Urothelium cell line (cell line): ENCODE measurements around the gene RAB40A.
"Not testable (repeated sequence)": the region's sequence is repeated elsewhere in the genome, so short reads cannot be mapped to it uniquely, and the experiment has no call there.

Experiments used
- DNase-seq: peaks from one replicate; pipeline ENCODE4 v3.0.0; 2011; ENCODE audit warnings: low spot score, mixed read lengths
- FAIRE-seq: peaks from 2 replicates; lab custom pipeline; 2011; peaks lifted over from hg19 to GRCh38; lab: Jason Lieb, UNC

The RAB40A gene

DNA sequence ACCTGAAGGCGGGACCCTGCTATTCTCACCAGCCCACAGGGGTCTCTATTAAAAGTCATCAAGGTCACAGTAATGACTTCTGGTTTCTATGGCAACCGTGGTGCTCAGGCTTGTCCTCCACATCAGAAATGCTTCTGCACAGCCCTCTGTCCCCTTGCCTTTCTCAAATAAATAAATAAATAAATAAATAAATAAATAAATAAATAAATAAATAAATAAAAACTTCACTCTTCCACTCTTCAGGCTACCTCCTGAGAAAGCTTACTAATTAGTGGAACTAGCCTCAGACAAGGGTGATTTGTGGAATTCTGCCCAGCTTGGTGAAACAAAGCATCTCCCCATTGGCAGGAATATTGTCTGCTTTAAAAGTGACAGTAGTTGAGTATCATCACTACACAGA is 5.5 kb upstream of the RAB40A start:
- DNase-seq (no peak), FAIRE-seq (no peak)

GRCh38 chrX:103523605-103524004 is 4.3 kb upstream of the RAB40A start:
- DNase-seq: no peak
- FAIRE-seq: no peak

DNA sequence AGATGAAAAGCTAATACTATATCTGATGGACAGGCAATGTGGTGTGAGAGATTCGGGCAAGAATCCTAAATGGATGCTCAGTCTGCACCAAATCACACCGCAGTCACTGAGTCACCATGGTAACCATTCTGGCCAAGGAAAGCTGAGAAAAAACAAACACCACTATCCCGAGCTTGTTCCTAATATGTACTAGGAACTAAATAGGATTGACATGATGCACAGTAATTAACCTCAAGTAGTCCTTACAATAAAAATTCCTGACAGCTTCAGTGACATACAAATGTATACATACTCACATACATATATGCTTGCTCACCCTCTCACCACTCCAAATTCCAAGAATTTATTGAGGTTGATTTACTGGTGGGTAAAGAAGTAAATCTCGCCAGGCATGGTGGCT is 1.1 kb upstream of the RAB40A start:
- no peak for DNase-seq

DNA sequence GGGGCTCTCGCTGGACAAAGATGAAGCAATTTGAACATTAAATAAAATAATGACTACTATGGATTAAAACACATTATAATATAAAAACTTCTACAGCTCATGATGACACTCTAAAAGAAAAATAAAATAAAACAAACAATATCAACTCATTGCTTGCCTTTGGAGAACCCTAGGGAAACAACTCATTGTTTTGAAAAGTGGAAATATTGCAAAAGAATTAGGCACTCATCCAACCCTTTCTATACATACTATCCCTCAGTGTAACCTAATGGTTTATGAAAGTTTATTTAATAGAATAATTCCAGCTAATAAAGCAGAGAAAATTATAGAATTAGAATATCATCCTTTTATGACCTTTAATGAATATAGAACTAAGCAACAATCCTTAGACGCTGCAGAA is 718 bp downstream of the RAB40A start:
- no peak for FAIRE-seq
- no peak for DNase-seq

More for the DNA sequence above, 1.1 kb upstream of the RAB40A start:
- no peak for FAIRE-seq

DNA sequence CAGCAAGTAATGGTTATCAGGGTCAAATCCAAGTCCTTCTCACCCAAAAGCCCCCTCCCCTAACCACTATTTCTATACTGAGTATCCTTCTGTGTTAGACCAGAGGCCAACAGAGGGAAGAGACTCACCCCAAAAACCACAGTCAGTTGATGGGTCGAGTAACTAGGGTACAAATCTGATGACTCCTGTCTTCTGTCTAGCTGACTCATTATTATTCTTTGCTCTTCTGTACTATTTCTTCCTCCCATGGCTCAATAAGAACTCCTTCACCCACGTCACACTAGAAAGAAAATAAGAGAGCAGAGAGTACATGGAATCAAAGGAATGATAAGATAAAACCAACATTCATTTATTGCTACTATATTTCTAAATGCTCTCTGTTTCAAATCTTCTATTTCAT is 2.0 kb downstream of the RAB40A start:
- no peak for FAIRE-seq

GRCh38 chrX:103513476-103514108 is 5.7 kb downstream of the RAB40A start:
- FAIRE-seq (no peak), DNase-seq (no peak)

More for the DNA sequence above, 2.0 kb downstream of the RAB40A start:
- no peak for DNase-seq

- DNase-seq (no peak), FAIRE-seq (no peak)
Measured at GRCh38 chrX:103513067-103513466, 6.2 kb downstream of the RAB40A start.

DNA sequence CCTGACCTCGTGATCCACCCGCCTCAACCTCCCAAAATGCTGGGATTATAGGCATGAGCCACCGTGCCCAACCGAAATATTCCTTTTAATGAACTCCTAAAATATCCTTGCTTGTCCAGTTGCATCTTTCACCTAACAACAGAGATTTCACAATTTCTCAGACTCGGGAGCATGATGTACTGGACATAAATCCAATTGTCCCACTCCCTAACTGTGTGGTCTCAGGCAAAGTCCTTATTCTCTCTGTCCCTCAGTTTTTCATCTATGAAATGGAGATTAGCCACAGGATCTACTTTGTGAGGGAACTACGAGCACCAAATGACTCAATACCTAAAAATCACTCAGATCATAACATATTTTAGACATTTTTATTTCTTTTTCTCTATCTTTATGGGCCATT is 9.3 kb downstream of the RAB40A start:
- DNase-seq (no peak), FAIRE-seq (no peak)

DNA sequence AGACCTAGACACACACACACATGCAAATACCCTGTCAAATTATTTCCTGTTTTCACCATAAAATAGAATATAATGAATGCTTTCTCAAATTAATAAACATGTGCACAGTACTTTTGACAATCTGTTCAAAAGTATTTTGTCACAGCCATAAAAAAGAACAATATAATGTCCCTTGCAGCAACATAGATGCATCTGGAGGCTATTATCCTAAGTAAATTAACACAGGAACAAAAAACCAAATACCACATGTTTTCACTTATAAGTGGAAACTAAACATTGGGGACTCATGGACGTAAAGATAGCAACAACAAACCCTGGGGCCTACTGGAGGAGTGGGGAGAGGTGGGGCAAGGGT is 15.5 kb downstream of the RAB40A start:
- no peak for FAIRE-seq
- no peak for DNase-seq

DNA sequence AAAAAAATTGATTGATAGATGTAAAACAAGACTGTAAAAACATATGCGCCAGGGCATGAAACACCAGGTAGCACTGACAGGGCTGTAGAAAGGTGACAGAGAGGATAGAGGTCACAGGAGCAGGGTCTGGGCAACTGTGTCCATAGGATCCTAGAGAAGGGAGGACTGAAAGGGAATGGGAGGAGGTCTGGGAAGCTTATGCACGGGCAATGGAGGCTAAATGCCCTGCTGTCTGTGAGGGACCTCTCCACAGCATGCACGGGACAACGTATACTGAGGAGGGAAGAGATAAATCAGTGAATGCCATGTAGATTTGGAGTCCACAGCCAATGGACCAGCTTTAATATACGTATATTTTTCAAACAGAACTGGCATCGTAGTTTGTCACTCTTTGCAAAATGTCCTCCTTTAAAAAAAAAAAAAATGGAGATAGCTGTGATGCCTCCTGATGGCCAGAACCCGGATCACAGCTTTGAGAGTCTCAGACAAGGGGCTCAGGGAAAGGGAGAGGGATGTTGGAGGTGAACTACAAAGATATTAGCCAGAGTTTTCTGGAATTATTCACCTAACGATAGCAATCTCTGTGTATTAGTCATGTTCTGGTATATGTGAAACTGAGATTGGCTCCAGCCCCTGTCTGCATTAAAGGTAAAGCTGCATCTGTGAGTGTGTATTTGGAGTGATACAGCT is 16.0 kb downstream of the RAB40A start:
- DNase-seq (no peak), FAIRE-seq (no peak)

DNA sequence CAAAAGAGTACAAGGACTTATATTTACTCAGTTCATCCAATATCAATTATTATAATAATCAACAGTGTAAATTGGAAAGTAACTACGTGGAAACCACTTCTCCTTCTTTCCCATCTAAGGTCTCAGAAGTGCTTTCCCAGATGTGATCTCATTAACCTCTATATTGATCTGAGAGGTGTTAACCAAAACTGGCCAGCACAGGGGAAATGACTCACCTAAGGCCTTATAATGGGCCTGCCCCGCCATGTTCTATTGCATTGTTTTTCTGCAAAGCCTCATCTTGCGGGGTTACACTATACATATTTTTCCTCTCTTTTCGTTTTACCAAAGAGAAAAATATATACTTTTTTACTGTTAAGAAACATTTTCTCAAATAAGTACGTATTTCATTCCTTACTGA is 20.5 kb downstream of the RAB40A start:
- DNase-seq (no peak), FAIRE-seq (no peak)

- no peak for DNase-seq
- no peak for FAIRE-seq
Measured at GRCh38 chrX:103495786-103496185, 23.5 kb downstream of the RAB40A start.

DNA sequence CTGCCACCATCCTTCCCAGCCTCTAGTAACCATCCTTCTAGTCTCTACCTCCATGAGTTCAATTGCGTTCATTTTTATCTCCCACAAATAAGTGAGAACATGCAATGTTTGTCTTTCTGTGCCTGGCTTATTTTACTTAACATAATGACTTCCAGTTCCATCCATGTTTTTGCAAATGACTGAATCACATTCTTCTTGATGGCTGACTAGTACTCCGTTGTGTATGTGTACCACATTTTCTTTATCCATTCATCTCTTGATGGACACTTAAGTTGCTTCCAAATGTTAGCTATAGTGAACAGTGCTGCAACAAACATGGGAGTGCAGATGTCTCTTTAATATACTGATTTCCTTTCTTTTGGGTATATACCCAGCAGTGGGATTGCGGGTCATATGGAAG is 25.7 kb downstream of the RAB40A start:
- FAIRE-seq, DNase-seq: not testable (repeated sequence)

GRCh38 chrX:103489733-103490132 is 29.6 kb downstream of the RAB40A start:
- peak; percentile 2 for DNase-seq
- not testable (repeated sequence) for FAIRE-seq

GRCh38 chrX:103488794-103489193 is 30.5 kb downstream of the RAB40A start:
- FAIRE-seq: no peak
- no peak for DNase-seq

DNA sequence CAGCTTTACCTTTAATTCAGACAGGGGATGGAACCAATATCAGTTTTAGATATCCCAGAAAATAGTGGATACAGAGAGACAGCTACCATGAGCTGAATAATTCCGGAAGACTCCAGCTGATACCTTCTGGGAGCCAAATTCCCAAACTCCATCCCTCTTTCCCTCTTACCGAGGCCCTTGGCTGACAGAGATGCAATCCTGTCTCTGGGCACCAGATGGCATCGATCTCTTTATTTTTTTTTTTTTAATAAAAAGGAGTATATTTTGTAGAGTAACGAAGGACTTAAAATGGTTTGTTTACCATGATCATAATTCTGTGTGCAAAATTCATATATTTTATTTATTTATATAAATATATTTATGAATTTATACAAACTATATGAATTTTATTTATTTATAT is 31.0 kb downstream of the RAB40A start:
- DNase-seq (peak; percentile 20), FAIRE-seq (no peak)

DNA sequence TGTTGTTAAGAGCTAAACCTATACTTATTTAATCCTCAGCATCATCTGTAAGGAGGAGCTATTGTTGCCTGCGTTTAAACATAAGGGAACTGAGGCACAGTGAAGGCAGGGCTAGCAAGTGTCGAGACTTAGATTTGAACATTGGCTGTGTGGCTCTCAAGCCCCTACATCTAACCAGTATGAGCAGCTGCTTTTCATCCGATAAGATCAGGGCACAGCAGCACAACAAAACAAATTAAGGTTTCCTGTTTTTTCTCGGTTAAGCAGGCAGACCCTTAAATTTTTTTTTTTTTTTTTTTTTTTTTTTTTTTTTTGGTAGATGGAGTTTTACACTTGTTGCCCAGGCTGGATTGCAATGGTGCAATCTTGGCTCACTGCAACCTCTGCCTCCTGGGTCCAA is 35.6 kb downstream of the RAB40A start:
- no peak for DNase-seq
- no peak for FAIRE-seq

GRCh38 chrX:103480526-103480925 is 38.8 kb downstream of the RAB40A start:
- FAIRE-seq: no peak

DNA sequence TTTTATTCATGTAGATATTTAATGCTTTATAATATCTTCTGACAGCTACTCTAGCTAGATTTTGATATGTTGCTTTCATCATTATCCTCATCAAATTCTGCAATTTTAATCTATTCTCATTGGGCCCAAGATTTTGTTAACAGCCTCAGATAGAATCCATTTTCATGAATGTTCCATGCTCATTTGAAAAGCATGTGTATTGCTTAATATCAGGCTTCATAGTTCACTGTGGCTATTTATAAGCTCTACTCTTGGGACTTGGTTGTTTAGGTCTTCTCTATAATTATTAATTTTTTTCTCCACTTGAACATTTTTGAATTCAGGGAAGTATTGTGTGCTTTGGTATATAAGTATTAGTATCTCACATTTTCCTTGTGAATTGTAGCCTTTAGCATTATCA is 41.8 kb downstream of the RAB40A start:
- FAIRE-seq (no peak), DNase-seq (no peak)

More at GRCh38 chrX:103480526-103480925, 38.8 kb downstream of the RAB40A start:
- DNase-seq: no peak

DNA sequence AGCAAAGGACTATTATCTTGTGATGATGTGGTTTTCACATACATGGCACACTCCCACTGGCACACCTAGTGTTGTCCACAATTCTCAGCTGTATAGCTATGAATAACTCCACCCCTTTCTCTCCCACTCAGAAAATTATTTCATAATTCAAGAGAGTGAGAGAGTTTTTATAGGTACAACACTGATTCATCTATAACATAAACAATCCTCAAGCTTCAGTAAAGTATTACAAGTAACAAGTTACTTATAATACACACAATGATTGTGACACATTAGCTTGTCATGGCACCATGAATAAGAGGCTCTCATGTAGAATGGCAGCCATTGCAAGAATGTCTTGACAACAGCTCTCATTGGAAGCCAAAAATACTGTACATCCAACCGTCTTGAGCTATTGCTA is 43.9 kb downstream of the RAB40A start:
- DNase-seq (no peak), FAIRE-seq (no peak)

GRCh38 chrX:103469977-103470376 is 49.3 kb downstream of the RAB40A start:
- not testable (repeated sequence) for DNase-seq

DNA sequence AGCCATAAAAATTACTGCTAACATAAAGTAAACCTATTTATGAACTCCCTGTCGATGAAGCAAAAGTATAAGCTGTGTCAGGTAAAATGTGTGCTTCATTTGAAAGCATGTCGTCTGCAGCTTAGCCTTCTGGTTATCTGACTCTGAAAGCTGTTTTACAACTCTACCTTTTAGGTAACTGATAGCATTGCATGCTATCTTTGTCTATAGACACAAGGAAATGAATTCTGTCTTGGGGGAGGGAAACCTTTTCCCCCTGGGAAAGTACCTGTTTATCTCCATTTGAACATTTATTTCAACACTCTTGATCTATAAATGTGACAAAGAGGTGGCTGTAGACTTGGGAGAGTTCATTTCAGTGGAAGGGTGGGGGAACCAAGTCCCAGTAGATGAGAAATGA is 51.4 kb downstream of the RAB40A start:
- FAIRE-seq (no peak), DNase-seq (no peak)

More at GRCh38 chrX:103469977-103470376, 49.3 kb downstream of the RAB40A start:
- FAIRE-seq: not testable (repeated sequence)

- no peak for FAIRE-seq
- DNase-seq: no peak
Measured at GRCh38 chrX:103467156-103467555, 52.1 kb downstream of the RAB40A start.
